GM12878 (cell line): ENCODE measurements around the gene ARHGAP15.

Experiments used
- CTCF ChIP-seq, 3 experiments: IDR thresholded peaks in 2 of 3; conservative IDR thresholded peaks in 1 of 3; 2 replicates each; pipeline ENCODE4 v1.5.1; 2011; ENCODE audit warnings: low read depth in 3 of 3, low read length in 3 of 3, mild to moderate bottlenecking in 3 of 3, control low read depth in 2 of 3, moderate library complexity in 2 of 3, inconsistent platforms in 1 of 3, mixed read lengths in 1 of 3; ENCODE audit not compliant: control insufficient read depth in 2 of 3, insufficient read depth in 1 of 3; ENCODE audit errors: extremely low read depth in 1 of 3
- EZH2 ChIP-seq: IDR thresholded peaks from 2 replicates; pipeline ENCODE4 v1.6.1; 2012; ENCODE audit warnings: low read depth, mild to moderate bottlenecking, control low read depth, inconsistent platforms, low read length, borderline replicate concordance; ENCODE audit not compliant: control insufficient read depth
- POLR2AphosphoS5 ChIP-seq: IDR thresholded peaks from 2 replicates; pipeline ENCODE4 v1.6.1; 2011; ENCODE audit warnings: mild to moderate bottlenecking, low read length, inconsistent platforms
- RFX5 ChIP-seq: IDR thresholded peaks from 2 replicates; pipeline ENCODE4 v1.6.1; 2011; ENCODE audit warnings: low read depth, low read length, improper control_type of control experiment
- SMAD5 ChIP-seq: IDR thresholded peaks from 2 replicates; pipeline ENCODE4 v1.6.1; 2016; ENCODE audit warnings: antibody characterized with exemption, low read depth
- STAT3 ChIP-seq: IDR thresholded peaks from 2 replicates; pipeline ENCODE4 v1.6.1; 2011; ENCODE audit warnings: low read depth, low read length, improper control_type of control experiment

GRCh38 chr2:143758629-143759330 is 629.6 kb downstream of the ARHGAP15 start:
- TF ChIP-seq RFX5 = no peak
- TF ChIP-seq STAT3 = no peak
- TF ChIP-seq POLR2AphosphoS5 = no peak
- TF ChIP-seq CTCF (IDR thresholded peaks at IDR 0.05 in 2 of 3, conservative IDR thresholded peaks at IDR 0.05 in 1 of 3; ENCODE audit: control insufficient read depth in 2 of 3, extremely low read depth in 1 of 3, insufficient read depth in 1 of 3, low read depth in 3 of 3, low read length in 3 of 3) = no peak
- TF ChIP-seq EZH2 = no peak
- no peak for TF ChIP-seq SMAD5
